Cardiac fibroblast (primary cell): ENCODE measurements around the gene FEN1.

Source experiments
- DNase-seq, 2 donors: peaks; one replicate each; pipeline versions ENCODE4 v3.0.0 to v3.0.0-alpha.2; 2010; ENCODE audit warnings: low read depth in 2 of 2
- H3K4me3 ChIP-seq, 2 donors: replicated peaks in 1 of 2; 1 replicate in 1 of 2; 2 replicates in 1 of 2; pipeline ENCODE4 v1.5.1; 2011; ENCODE audit warnings: low read depth in 2 of 2, low read length in 2 of 2, mild to moderate bottlenecking in 2 of 2, moderate library complexity in 1 of 2
- CTCF ChIP-seq: IDR thresholded peaks from one replicate; pipeline ENCODE4 v1.5.1; 2011; ENCODE audit warnings: low read depth, mild to moderate bottlenecking, low read length, inconsistent platforms

FEN1 gene

GRCh38 chr11:61752117-61752924 lies 40.4 kb upstream of the FEN1 start, which contains the start of gene MYRF:
MYRF (plus strand) TSS chr11:61752636; CDS start chr11:61752745, 109 bp downstream.
- peak within 1 kb of the TSS; percentile 46 to 65 for H3K4me3 ChIP-seq
- TF ChIP-seq CTCF = peak; percentile 30
- peak; percentile 26 to 42 for DNase-seq

GRCh38 chr11:61752925-61753521 lies 39.7 kb upstream of the FEN1 start:
- DNase-seq = no peak
- H3K4me3 ChIP-seq = peak overlapping the region; percentile 46 to 65
- no peak for TF ChIP-seq CTCF

- TF ChIP-seq CTCF = no peak
- no peak for DNase-seq
- peak overlapping the region in 1 of 2 donors; percentile 65 for H3K4me3 ChIP-seq
Measured at GRCh38 chr11:61753672-61754071, 39.0 kb upstream of the FEN1 start.

- TF ChIP-seq CTCF = no peak
- peak overlapping the region in 1 of 2 donors; percentile 15 for H3K4me3 ChIP-seq
- DNase-seq = peak in 1 of 2 donors; percentile 78
Measured at GRCh38 chr11:61754534-61755482, 37.9 kb upstream of the FEN1 start.

- no peak for DNase-seq
- TF ChIP-seq CTCF = no peak
- no peak overlapping the region for H3K4me3 ChIP-seq
Measured at GRCh38 chr11:61756147-61756451, 36.6 kb upstream of the FEN1 start.

GRCh38 chr11:61756452-61757212 lies 36.1 kb upstream of the FEN1 start:
- peak; percentile 46 to 54 for DNase-seq

More at GRCh38 chr11:61756452-61757212, 36.1 kb upstream of the FEN1 start:
- no peak overlapping the region for H3K4me3 ChIP-seq
- no peak for TF ChIP-seq CTCF
